IPS DF 4.7 (cell line): ENCODE results near the gene GNPTG.

Experiments
- DNase-seq: peaks from one replicate; pipeline ENCODE4 v3.0.0-alpha.2; 2013; ENCODE audit warnings: low spot score; ENCODE audit errors: extremely low read depth

The GNPTG gene

GRCh38 chr16:1333854-1334700 is 17.7 kb upstream of the GNPTG start:
- no peak for DNase-seq

GRCh38 chr16:1334739-1335138 is 17.0 kb upstream of the GNPTG start:
- DNase-seq: no peak

GRCh38 chr16:1335211-1335971 is 16.3 kb upstream of the GNPTG start:
- DNase-seq: no peak

GRCh38 chr16:1335996-1336395 is 15.7 kb upstream of the GNPTG start:
- no peak for DNase-seq

GRCh38 chr16:1336619-1337018 is 15.1 kb upstream of the GNPTG start:
- DNase-seq: no peak

- DNase-seq: no peak
Observed at GRCh38 chr16:1337486-1337885, 14.2 kb upstream of the GNPTG start.

- no peak for DNase-seq
Observed at GRCh38 chr16:1338119-1338730, 13.5 kb upstream of the GNPTG start.

- no peak for DNase-seq
Observed at GRCh38 chr16:1338855-1339675, 12.7 kb upstream of the GNPTG start.

GRCh38 chr16:1340730-1341494 is 10.8 kb upstream of the GNPTG start:
- no peak for DNase-seq

- DNase-seq: no peak
Observed at GRCh38 chr16:1341495-1342420, 10.0 kb upstream of the GNPTG start.

- DNase-seq: peak; percentile 86
Observed at GRCh38 chr16:1342526-1343427, 9.0 kb upstream of the GNPTG start.

- no peak for DNase-seq
Observed at GRCh38 chr16:1343428-1344242, 8.1 kb upstream of the GNPTG start.

GRCh38 chr16:1344499-1344898 is 7.2 kb upstream of the GNPTG start:
- DNase-seq: no peak

GRCh38 chr16:1345087-1345486 is 6.6 kb upstream of the GNPTG start:
- DNase-seq: no peak

GRCh38 chr16:1345651-1346421 is 5.9 kb upstream of the GNPTG start:
- DNase-seq: no peak

- no peak for DNase-seq
Observed at GRCh38 chr16:1346422-1347285, 5.1 kb upstream of the GNPTG start.
